Measurements from ENCODE around the gene MAMDC4.
"Not testable (repeated sequence)": the region's sequence is repeated elsewhere in the genome, so short reads cannot be mapped to it uniquely, and the experiment has no call there.

Gene MAMDC4

GRCh38 chr9:136860933-136861873 lies 9.1 kb downstream of the MAMDC4 start:
- no peak for DNase-seq (ENCODE audit: low read depth, low spot score)

GRCh38 chr9:136861874-136862457 lies 9.8 kb downstream of the MAMDC4 start:
- no peak for DNase-seq (ENCODE audit: low read depth, low spot score)

- DNase-seq (ENCODE audit: low read depth, low spot score): no peak
Observed at GRCh38 chr9:136862849-136863622, 10.9 kb downstream of the MAMDC4 start.

- DNase-seq (ENCODE audit: low read depth, low spot score): no peak
Observed at GRCh38 chr9:136863623-136864273, 11.6 kb downstream of the MAMDC4 start.

- DNase-seq (ENCODE audit: low read depth, low spot score): no peak
Observed at GRCh38 chr9:136865041-136865767, 13.1 kb downstream of the MAMDC4 start.

- DNase-seq (ENCODE audit: low read depth, low spot score): no peak
Observed at GRCh38 chr9:136865768-136866103, 13.6 kb downstream of the MAMDC4 start.

- not testable (repeated sequence) for DNase-seq (ENCODE audit: low read depth, low spot score)
Observed at GRCh38 chr9:136866898-136867421, 14.8 kb downstream of the MAMDC4 start.

- no peak for DNase-seq (ENCODE audit: low read depth, low spot score)
Observed at GRCh38 chr9:136867480-136867879, 15.3 kb downstream of the MAMDC4 start.

GRCh38 chr9:136867917-136868316 lies 15.8 kb downstream of the MAMDC4 start:
- no peak for DNase-seq (ENCODE audit: low read depth, low spot score)

GRCh38 chr9:136868644-136869043 lies 16.5 kb downstream of the MAMDC4 start:
- no peak for DNase-seq (ENCODE audit: low read depth, low spot score)

GRCh38 chr9:136869611-136870010 lies 17.5 kb downstream of the MAMDC4 start:
- not testable (repeated sequence) for DNase-seq (ENCODE audit: low read depth, low spot score)

GRCh38 chr9:136875155-136875554 lies 23.0 kb downstream of the MAMDC4 start:
- DNase-seq (ENCODE audit: low read depth, low spot score): no peak

GRCh38 chr9:136876476-136876875 lies 24.3 kb downstream of the MAMDC4 start:
- no peak for DNase-seq (ENCODE audit: low read depth, low spot score)

- DNase-seq (ENCODE audit: low read depth, low spot score): no peak
Observed at GRCh38 chr9:136880651-136881050, 28.5 kb downstream of the MAMDC4 start.

- DNase-seq (ENCODE audit: low read depth, low spot score): no peak
Observed at GRCh38 chr9:136881691-136882108, 29.6 kb downstream of the MAMDC4 start.

- peak; percentile 75 for DNase-seq (ENCODE audit: low read depth, low spot score)
Observed at GRCh38 chr9:136882109-136882946, 30.2 kb downstream of the MAMDC4 start.

GRCh38 chr9:136882947-136883283 lies 30.8 kb downstream of the MAMDC4 start:
- not testable (repeated sequence) for DNase-seq (ENCODE audit: low read depth, low spot score)

- DNase-seq (ENCODE audit: low read depth, low spot score): not testable (repeated sequence)
Observed at GRCh38 chr9:136883670-136884069, 31.5 kb downstream of the MAMDC4 start.

- peak; percentile 92 for DNase-seq (ENCODE audit: low read depth, low spot score)
Observed at GRCh38 chr9:136885950-136886578, 33.9 kb downstream of the MAMDC4 start, which contains the start of gene TRAF2. Gene TRAF2, plus strand, starts transcription at chr9:136886516. Its CDS starts 12,225 bp downstream, at chr9:136898741.
